Dermis lymphatic vessel endothelial cell (primary cell): ENCODE measurements around the gene GUCY2F. TPM values are rescaled to one million over a fixed set of nuclear protein-coding genes. Genes with fewer than 3 reads are reported as not detected.

Source experiments
- total RNA-seq: library from RNA; depleted of rRNA; stranded (reverse); fragments of >200 nt; gene quantifications from 2 replicates; pipeline ENCODE4 v1.2.1, GENCODE V29; 2014

Gene GUCY2F
- under 0.01 TPM in 1 of 2 replicates, not detected in the other for total RNA-seq

DNA sequence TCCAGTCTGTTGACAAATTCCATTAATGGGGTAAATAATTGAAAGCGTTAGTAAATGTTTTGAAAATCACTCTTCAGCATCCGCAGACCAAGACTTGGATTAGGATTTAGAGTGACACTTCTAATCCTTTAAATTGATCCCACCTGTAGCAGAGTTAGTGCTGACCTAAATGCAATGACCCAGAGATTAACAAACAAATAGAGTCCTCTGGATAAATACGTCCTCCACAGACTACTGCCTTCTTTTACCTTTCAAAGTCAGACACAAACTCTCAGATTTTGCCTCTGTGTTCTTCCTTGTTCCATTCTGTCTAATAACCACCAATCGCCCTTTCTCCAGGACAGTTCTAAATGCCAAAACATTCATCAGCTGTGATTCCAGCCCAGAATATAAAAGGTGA is at the start of gene GUCY2F:
Gene GUCY2F, minus strand, starts transcription at position 101 of the 400 bp plus-strand sequence. CDS start 6,150 bp downstream, outside the sequence.

Other genes with a start within 250 kb of the GUCY2F start
- gene NXT2, start 54.8 kb upstream of the GUCY2F start, total RNA-seq = 13.0 and 17.5 TPM in 2 replicates
- 0.09 TPM in 1 of 2 replicates, not detected in the other for gene KCNE5, start 143.1 kb upstream of the GUCY2F start, total RNA-seq